GM12891 (cell line): ENCODE results near the gene XRCC2.
"Not testable (repeated sequence)": the region's sequence is repeated elsewhere in the genome, so short reads cannot be mapped to it uniquely, and the experiment has no call there.

Experiments
- DNase-seq: peaks from one replicate; pipeline ENCODE4 v3.0.0; 2011; ENCODE audit warnings: low spot score; ENCODE audit not compliant: insufficient read length
- FAIRE-seq: peaks from 2 replicates; lab custom pipeline; 2011; peaks lifted over from hg19 to GRCh38; lab: Jason Lieb, UNC
- PAX5 ChIP-seq: IDR thresholded peaks from 2 replicates; pipeline ENCODE4 v1.6.1; 2011; ENCODE audit warnings: low read length, moderate library complexity, mild to moderate bottlenecking; ENCODE audit not compliant: insufficient read depth, severe bottlenecking
- POLR2A ChIP-seq: IDR thresholded peaks from 2 replicates; pipeline ENCODE4 v1.6.1; 2011; ENCODE audit warnings: low read depth, low read length, control low read depth
- POLR2AphosphoS5 ChIP-seq: IDR thresholded peaks from 2 replicates; pipeline ENCODE4 v1.6.1; 2011; ENCODE audit warnings: low read depth, low read length, control low read depth
- POU2F2 ChIP-seq: IDR thresholded peaks from 2 replicates; pipeline ENCODE4 v1.6.1; 2011; ENCODE audit warnings: low read depth, mild to moderate bottlenecking, control low read depth, low read length, moderate library complexity
- SPI1 ChIP-seq: IDR thresholded peaks from 2 replicates; pipeline ENCODE4 v1.6.1; 2011; ENCODE audit warnings: low read depth, low read length, control low read depth
- TAF1 ChIP-seq: IDR thresholded peaks from 2 replicates; pipeline ENCODE4 v1.6.1; 2011; ENCODE audit warnings: low read depth, low read length, control low read depth

Gene XRCC2

GRCh38 chr7:152640829-152641228 is 35.1 kb downstream of the XRCC2 start:
- FAIRE-seq: no peak
- no peak for TF ChIP-seq SPI1
- DNase-seq: no peak

- no peak for DNase-seq
- FAIRE-seq: no peak
- TF ChIP-seq POU2F2: no peak
- no peak for TF ChIP-seq SPI1
- no peak for TF ChIP-seq PAX5
Measured at GRCh38 chr7:152637920-152638580, 37.9 kb downstream of the XRCC2 start.

- DNase-seq: no peak
- no peak for FAIRE-seq
- TF ChIP-seq POLR2AphosphoS5 (no peak), SPI1 (no peak), TAF1 (no peak), PAX5 (no peak), POU2F2 (no peak), POLR2A (no peak)
Measured at GRCh38 chr7:152637161-152637560, 38.8 kb downstream of the XRCC2 start.

DNA sequence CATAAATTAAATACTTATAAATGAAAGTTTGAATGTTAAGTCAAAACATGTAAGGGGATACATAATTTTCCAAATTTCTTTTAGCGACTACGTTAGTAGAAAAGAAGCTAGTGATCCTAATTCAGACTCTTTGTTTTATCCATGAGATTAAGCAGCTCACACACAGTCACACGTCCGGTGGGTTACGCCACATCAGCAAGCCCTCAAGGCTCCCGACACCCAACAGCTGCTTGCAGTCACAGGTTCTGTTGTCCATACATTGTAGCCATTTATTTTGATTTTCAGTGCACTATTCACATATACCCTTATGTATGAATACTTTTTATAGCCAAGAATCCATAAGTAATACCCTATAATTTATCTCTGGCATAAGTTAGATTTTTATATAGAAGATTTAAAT is 39.5 kb downstream of the XRCC2 start:
- FAIRE-seq (no peak), DNase-seq (no peak)
- no peak for TF ChIP-seq SPI1
- no peak for TF ChIP-seq PAX5
- no peak for TF ChIP-seq POU2F2
- TF ChIP-seq POLR2AphosphoS5: no peak
- no peak for TF ChIP-seq POLR2A
- TF ChIP-seq TAF1: no peak

DNA sequence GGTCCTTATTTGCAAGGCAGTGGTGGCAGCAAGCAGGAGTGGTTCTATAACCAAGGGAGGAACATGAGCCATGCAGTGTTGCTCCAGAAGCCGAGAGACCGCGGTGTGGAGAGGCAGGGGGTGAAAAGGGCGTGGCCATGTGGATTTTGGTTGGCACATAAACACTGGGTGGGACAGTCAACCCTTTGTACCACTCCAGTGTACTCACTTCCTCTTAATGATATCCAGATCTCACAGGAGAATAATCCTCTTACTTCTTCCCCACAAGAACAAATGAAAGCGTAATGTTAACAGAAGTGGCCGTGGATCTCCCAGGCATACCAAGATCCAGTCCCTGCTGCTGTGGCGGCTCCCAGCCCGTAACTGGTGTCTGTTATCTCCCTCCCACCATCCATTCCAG is 42.4 kb downstream of the XRCC2 start:
- DNase-seq: no peak
- no peak for FAIRE-seq
- TF ChIP-seq SPI1 (peak; percentile 19; the same call in 1 of the 2 replicates), POLR2AphosphoS5 (no peak)

DNA sequence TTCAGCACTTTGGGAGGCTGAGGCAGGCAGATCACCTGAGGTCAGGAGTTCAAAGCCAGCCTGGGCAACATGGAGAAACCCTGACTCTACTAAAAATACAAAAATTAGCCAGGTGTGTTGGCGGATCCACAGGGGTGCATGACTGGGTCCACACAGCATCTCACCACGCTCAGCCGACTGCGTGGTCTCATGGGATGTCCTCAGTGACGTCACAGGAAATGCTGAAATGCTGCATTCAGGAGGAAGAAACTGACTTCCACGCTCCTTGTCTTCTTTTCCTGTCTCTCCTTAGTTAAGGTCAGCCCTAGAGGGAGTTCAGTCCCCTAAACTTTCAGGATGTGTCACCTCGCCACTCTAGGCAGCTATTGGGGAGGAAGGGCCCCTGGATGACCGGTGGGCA is 42.9 kb downstream of the XRCC2 start:
- TF ChIP-seq POLR2AphosphoS5: no peak
- no peak for TF ChIP-seq TAF1
- TF ChIP-seq POLR2A: no peak
- no peak for TF ChIP-seq POU2F2
- no peak for TF ChIP-seq PAX5
- no peak for TF ChIP-seq SPI1
- DNase-seq (no peak), FAIRE-seq (no peak)

DNA sequence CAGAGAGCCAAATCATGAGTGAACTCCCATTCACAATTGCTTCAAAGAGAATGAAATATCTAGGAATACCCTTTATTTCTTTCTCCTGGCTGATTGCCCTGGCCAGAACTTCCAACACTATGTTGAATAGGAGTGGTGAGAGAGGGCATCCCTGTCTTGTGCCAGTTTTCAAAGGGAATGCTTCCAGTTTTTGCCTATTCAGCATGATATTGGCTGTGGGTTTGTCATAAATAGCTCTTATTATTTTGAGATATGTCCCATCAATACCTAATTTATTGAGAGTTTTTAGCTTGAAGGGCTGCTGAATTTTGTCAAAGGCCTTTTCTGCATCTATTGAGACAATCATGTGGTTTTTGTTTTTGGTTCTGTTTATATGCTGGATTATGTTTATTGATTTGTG is 47.2 kb downstream of the XRCC2 start:
- FAIRE-seq, DNase-seq: not testable (repeated sequence)

- TF ChIP-seq PAX5 (no peak), POLR2A (no peak)
- DNase-seq: no peak
- FAIRE-seq: no peak
Measured at GRCh38 chr7:152624228-152624627, 51.7 kb downstream of the XRCC2 start.

GRCh38 chr7:152621426-152621825 is 54.5 kb downstream of the XRCC2 start:
- no peak for FAIRE-seq
- no peak for TF ChIP-seq POLR2AphosphoS5
- TF ChIP-seq PAX5: no peak
- TF ChIP-seq POLR2A: no peak
- TF ChIP-seq TAF1: no peak
- TF ChIP-seq POU2F2: no peak
- DNase-seq: no peak

- DNase-seq: no peak
- TF ChIP-seq POLR2AphosphoS5: no peak
- TF ChIP-seq POLR2A: no peak
- TF ChIP-seq TAF1: no peak
- no peak for TF ChIP-seq SPI1
- no peak for TF ChIP-seq POU2F2
- TF ChIP-seq PAX5: no peak
- no peak for FAIRE-seq
Measured at GRCh38 chr7:152619027-152619739, 56.8 kb downstream of the XRCC2 start.

DNA sequence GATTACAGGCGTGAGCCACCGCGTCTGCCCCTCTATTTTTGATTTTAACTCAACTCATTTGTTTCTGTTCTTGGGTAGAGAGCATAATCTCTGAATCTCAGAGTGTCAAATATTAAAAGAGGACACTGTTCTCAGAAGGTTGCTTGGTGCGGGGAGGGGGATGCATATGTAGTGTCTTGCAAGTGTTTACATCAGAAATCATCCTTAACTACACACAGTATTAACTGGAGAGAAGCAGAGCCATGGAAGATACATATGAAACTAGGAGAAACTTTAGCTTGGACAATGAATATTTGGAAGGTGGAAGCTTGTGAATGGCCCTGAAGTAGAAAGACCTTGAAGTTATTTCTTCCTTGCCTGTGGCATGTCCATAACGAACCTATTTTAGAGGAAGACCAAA is 57.5 kb downstream of the XRCC2 start:
- no peak for DNase-seq
- FAIRE-seq: no peak
- no peak for TF ChIP-seq TAF1
- TF ChIP-seq PAX5: no peak
- no peak for TF ChIP-seq SPI1
- no peak for TF ChIP-seq POLR2AphosphoS5
- no peak for TF ChIP-seq POLR2A
- TF ChIP-seq POU2F2: no peak
